GM23338 (cell line): ENCODE measurements around the gene PDE4B.

Experiments
- CREB1 ChIP-seq: fragments of 250-450 bp; sonication (Bioruptor Pico); IDR thresholded peaks from 2 replicates; pipeline ENCODE4 v1.5.0; 2020; ENCODE audit warnings: low read depth, mild to moderate bottlenecking, moderate library complexity
- CTCF ChIP-seq, 2 experiments: fragments of 200-600 bp in 1 of 2; sonication (generic) in 1 of 2; conservative IDR thresholded peaks; 2 replicates each; pipeline versions ENCODE4 v1.5.1 to v1.6.1; 2016 to 2017; ENCODE audit warnings: antibody characterized with exemption in 2 of 2, low read depth in 2 of 2, mild to moderate bottlenecking in 2 of 2, moderate library complexity in 1 of 2
- ETS1 ChIP-seq: IDR thresholded peaks from 2 replicates; pipeline ENCODE4 v1.6.1; 2016; ENCODE audit warnings: antibody characterized with exemption
- EZH2 ChIP-seq: fragments of 200-600 bp; sonication (generic); IDR thresholded peaks from one replicate; pipeline ENCODE4 v1.8.0; 2017; ENCODE audit warnings: antibody characterized with exemption, mild to moderate bottlenecking, low read depth; ENCODE audit not compliant: unreplicated experiment
- EZH2phosphoT487 ChIP-seq: fragments of 200-600 bp; sonication (generic); IDR thresholded peaks from one replicate; pipeline ENCODE4 v1.8.1; 2018; ENCODE audit warnings: antibody characterized with exemption; ENCODE audit not compliant: unreplicated experiment
- JUNB ChIP-seq: IDR thresholded peaks from one replicate; pipeline ENCODE4 v1.6.1; 2016; ENCODE audit warnings: antibody characterized with exemption; ENCODE audit not compliant: unreplicated experiment
- NANOG ChIP-seq: IDR thresholded peaks from 2 replicates; pipeline ENCODE4 v1.6.1; 2016; ENCODE audit warnings: antibody characterized with exemption, borderline replicate concordance
- POLR2AphosphoS5 ChIP-seq: IDR thresholded peaks from 2 replicates; pipeline ENCODE4 v1.6.1; 2016; ENCODE audit warnings: antibody characterized with exemption, low read depth
- REST ChIP-seq: IDR thresholded peaks from one replicate; pipeline ENCODE4 v1.6.1; 2018; ENCODE audit warnings: antibody characterized with exemption; ENCODE audit not compliant: unreplicated experiment
- STAT1 ChIP-seq: IDR thresholded peaks from one replicate; pipeline ENCODE4 v1.6.1; 2016; ENCODE audit warnings: antibody characterized with exemption; ENCODE audit not compliant: unreplicated experiment

GRCh38 chr1:66346873-66347272 lies 554.2 kb downstream of the PDE4B start:
- TF ChIP-seq ETS1 (no peak), REST (no peak), CTCF (conservative IDR thresholded peaks at IDR 0.05; ENCODE audit: low read depth in 2 of 2) (no peak), EZH2phosphoT487 (no peak), STAT1 (no peak), EZH2 (no peak), POLR2AphosphoS5 (no peak), CREB1 (no peak), JUNB (no peak), NANOG (no peak)
